Loucy (cell line): ENCODE measurements around the gene MEF2A.
"Not testable (repeated sequence)": the region's sequence is repeated elsewhere in the genome, so short reads cannot be mapped to it uniquely, and the experiment has no call there.

Experiments used
- H2AFZ ChIP-seq: fragments of 200-600 bp; sonication (generic); 2 replicates; pipeline ENCODE4 v1.6.0; 2016; ENCODE audit warnings: antibody characterized with exemption, mild to moderate bottlenecking, low read length, moderate library complexity
- H3F3A ChIP-seq: fragments of 200-600 bp; 2 replicates; pipeline ENCODE4 v1.6.0; 2016; ENCODE audit warnings: antibody characterized with exemption, low read depth, mild to moderate bottlenecking
- H3K27me3 ChIP-seq: fragments of 200-600 bp; sonication (generic); 2 replicates; pipeline ENCODE4 v1.6.1; 2014; ENCODE audit warnings: low read length, mild to moderate bottlenecking; ENCODE audit not compliant: insufficient read depth, poor library complexity, severe bottlenecking
- H3K36me3 ChIP-seq: fragments of 200-600 bp; sonication (generic); 2 replicates; pipeline ENCODE4 v1.6.1; 2016; ENCODE audit warnings: low read length; ENCODE audit not compliant: insufficient read depth
- H3K4me1 ChIP-seq: fragments of 200-600 bp; sonication (generic); 2 replicates; pipeline ENCODE4 v1.5.1; 2014; ENCODE audit warnings: low read length, mild to moderate bottlenecking; ENCODE audit not compliant: insufficient read depth, poor library complexity, severe bottlenecking
- H3K4me2 ChIP-seq: fragments of 200-600 bp; sonication (generic); 2 replicates; pipeline ENCODE4 v1.6.0; 2014; ENCODE audit warnings: antibody characterized with exemption, low read length, low read depth, mild to moderate bottlenecking; ENCODE audit not compliant: poor library complexity, severe bottlenecking
- H3K4me3 ChIP-seq: fragments of 200-600 bp; sonication (generic); 2 replicates; pipeline ENCODE4 v1.5.1; 2014; ENCODE audit warnings: low read length, mild to moderate bottlenecking, mixed read lengths; ENCODE audit not compliant: poor library complexity, severe bottlenecking
- H3K79me2 ChIP-seq: fragments of 200-600 bp; sonication (generic); 2 replicates; pipeline ENCODE4 v1.6.1; 2014; ENCODE audit warnings: low read length; ENCODE audit not compliant: insufficient read depth
- H3K9ac ChIP-seq: fragments of 200-600 bp; sonication (generic); 2 replicates; pipeline ENCODE4 v1.6.0; 2014; ENCODE audit warnings: mild to moderate bottlenecking, low read depth, low read length, moderate library complexity; ENCODE audit not compliant: poor library complexity, severe bottlenecking
- H3K9me2 ChIP-seq: fragments of 200-600 bp; sonication (generic); replicated peaks from 2 replicates; pipeline ENCODE4 v1.6.1; 2016; ENCODE audit warnings: low read depth, low read length, mixed read lengths
- H3K9me3 ChIP-seq: fragments of 200-600 bp; sonication (generic); 2 replicates; pipeline ENCODE4 v1.6.1; 2014; ENCODE audit warnings: mild to moderate bottlenecking, antibody characterized with exemption, low read length, low read depth; ENCODE audit not compliant: insufficient read depth
- H4K20me1 ChIP-seq: fragments of 200-600 bp; sonication (generic); 2 replicates; pipeline ENCODE4 v1.6.0; 2014; ENCODE audit warnings: antibody characterized with exemption, low read length, mild to moderate bottlenecking; ENCODE audit not compliant: insufficient read depth, poor library complexity, severe bottlenecking
- CTCF ChIP-seq: fragments of 200-600 bp; sonication (generic); conservative IDR thresholded peaks from 2 replicates; pipeline ENCODE4 v1.5.1; 2014; ENCODE audit warnings: mild to moderate bottlenecking, antibody characterized with exemption, low read length
- EZH2phosphoT487 ChIP-seq: fragments of 200-600 bp; IDR thresholded peaks from 2 replicates; pipeline ENCODE4 v1.6.1; 2018; ENCODE audit warnings: antibody characterized with exemption, mild to moderate bottlenecking, moderate library complexity, borderline replicate concordance

The MEF2A gene

GRCh38 chr15:99732124-99732750, 166.5 kb downstream of the MEF2A start:
- Histone ChIP-seq H3K9me3 (no peaks in the 10 kb centered on the region), H3K4me3 (peak overlapping the region; percentile 79), H3K9ac (peak overlapping the region; percentile 54), H3K9me2 (no peaks in the 10 kb centered on the region), H3K36me3 (no peaks in the 10 kb centered on the region), H3F3A (no peaks in the 10 kb centered on the region), H3K27me3 (no peaks in the 10 kb centered on the region), H3K4me2 (peak overlapping the region; percentile 70), H4K20me1 (no peaks in the 10 kb centered on the region), H2AFZ (no peak overlapping the region), H3K79me2 (no peaks in the 10 kb centered on the region), H3K4me1 (peaks cover 4% of the 10 kb centered on the region)
- TF ChIP-seq CTCF (no peak), EZH2phosphoT487 (no peak)

GRCh38 chr15:99732751-99733267, 167.0 kb downstream of the MEF2A start:
- H4K20me1 ChIP-seq: no peaks in the 10 kb centered on the region
- no peaks in the 10 kb centered on the region for H3F3A ChIP-seq
- H3K36me3 ChIP-seq: no peaks in the 10 kb centered on the region
- H3K9me3 ChIP-seq: no peaks in the 10 kb centered on the region
- H3K79me2 ChIP-seq: no peaks in the 10 kb centered on the region
- peak overlapping the region; percentile 70; the same call in 1 of the 2 replicates for H2AFZ ChIP-seq
- H3K4me3 ChIP-seq: peak overlapping the region; percentile 79
- H3K4me2 ChIP-seq: peak overlapping the region; percentile 70
- peaks cover 4% of the 10 kb centered on the region for H3K4me1 ChIP-seq
- TF ChIP-seq CTCF (no peak), EZH2phosphoT487 (no peak)
- H3K9ac ChIP-seq: peak overlapping the region; percentile 54
- no peaks in the 10 kb centered on the region for H3K9me2 ChIP-seq
- no peaks in the 10 kb centered on the region for H3K27me3 ChIP-seq

- Histone ChIP-seq H2AFZ (peak within 1 kb of the TSS; percentile 70; the same call in 1 of the 2 replicates), H3K27me3 (no peaks in the 10 kb centered on the region), H3K79me2 (no peaks in the 10 kb centered on the region), H3K36me3 (no peaks in the 10 kb centered on the region), H3K9me2 (no peaks in the 10 kb centered on the region), H3K9ac (peak within 1 kb of the TSS; percentile 54), H3K4me3 (peak within 1 kb of the TSS; percentile 79), H3K4me1 (peaks cover 4% of the 10 kb centered on the region), H3F3A (no peaks in the 10 kb centered on the region), H4K20me1 (no peaks in the 10 kb centered on the region), H3K4me2 (peak within 1 kb of the TSS; percentile 70), H3K9me3 (no peaks in the 10 kb centered on the region)
- TF ChIP-seq CTCF (no peak), EZH2phosphoT487 (no peak)
These were observed 167.7 kb downstream of the MEF2A start, which contains the start of gene LYSMD4 for GRCh38 chr15:99733268-99734039. Gene LYSMD4, minus strand, starts transcription at chr15:99733437. Its CDS starts 1,438 bp downstream, at chr15:99731999.

- not testable (repeated sequence) for H3K27me3 ChIP-seq, H3K9me3 ChIP-seq, H4K20me1 ChIP-seq, H3K9ac ChIP-seq, H3K4me1 ChIP-seq, H3K36me3 ChIP-seq, H3K79me2 ChIP-seq, H3F3A ChIP-seq, H3K4me2 ChIP-seq, H3K9me2 ChIP-seq
- 0 out of 2 replicates have a peak overlapping the region, but pooled peaks have one; percentile 68 for H2AFZ ChIP-seq
- H3K4me3 ChIP-seq: peak overlapping the region; percentile 52
These were observed 168.2 kb downstream of the MEF2A start for GRCh38 chr15:99734040-99734291.
